Body of pancreas (tissue), 4 donors: ENCODE results near the gene RIBC1. TPM values are rescaled to one million over a fixed set of nuclear protein-coding genes. Genes with fewer than 3 reads are reported as not detected.

Experiments used
- ATAC-seq: fragments of 150-250 bp; one replicate; pipeline ENCODE4 v1.9.1; 2016
- DNase-seq, 4 donors: peaks; one replicate each; pipeline ENCODE4 v3.0.0-alpha.2; 2019
- H3K27ac ChIP-seq, 4 donors: fragments of 200-600 bp; sonication (generic); 1 replicate in 3 of 4; 2 replicates in 1 of 4; pipeline versions ENCODE4 v1.5.1 to v1.6.1; 2016 to 2019; ENCODE audit warnings: mild to moderate bottlenecking in 1 of 4, mixed read lengths in 1 of 4, moderate library complexity in 1 of 4
- H3K27me3 ChIP-seq, 2 donors: fragments of 200-600 bp; sonication (generic); one replicate each; pipeline ENCODE4 v1.6.0; 2016; ENCODE audit warnings: mild to moderate bottlenecking in 1 of 2
- H3K36me3 ChIP-seq, 2 donors: fragments of 200-600 bp; sonication (generic); replicated peaks in 1 of 2; 2 replicates each; pipeline ENCODE4 v1.5.1; 2016; ENCODE audit warnings: low read depth in 2 of 2; ENCODE audit not compliant: insufficient read depth in 1 of 2
- H3K4me1 ChIP-seq: fragments of 200-600 bp; sonication (generic); one replicate; pipeline ENCODE4 v1.6.0; 2016
- H3K4me3 ChIP-seq, 2 donors: fragments of 200-600 bp; sonication (generic); 1 replicate in 1 of 2; 2 replicates in 1 of 2; pipeline ENCODE4 v1.5.1; 2016 to 2019
- H3K9me3 ChIP-seq, 3 donors: fragments of 200-600 bp; sonication (generic); 1 replicate in 2 of 3; 2 replicates in 1 of 3; pipeline ENCODE4 v1.5.1; 2016
- CTCF ChIP-seq, 7 experiments: fragments of 450-650 bp in 4 of 7; fragments of 200-600 bp in 3 of 7; sonication (generic) in 3 of 7; IDR thresholded peaks; one replicate each; pipeline ENCODE4 v1.5.1; 2016 to 2019; ENCODE audit warnings: antibody characterized with exemption in 7 of 7
- POLR2A ChIP-seq, 3 donors: fragments of 450-650 bp; IDR thresholded peaks; one replicate each; pipeline ENCODE4 v1.6.1; 2016; ENCODE audit warnings: antibody characterized with exemption in 3 of 3, mild to moderate bottlenecking in 2 of 3
- WGBS, 2 donors: methylation state at CpG; one replicate each; pipeline ENCODE4 v1.1.5; 2017; 5-methylcytosine and 5-hydroxymethylcytosine counted together
- intact Hi-C: fragments of 100-400 bp; cut with DNase I; formaldehyde crosslinking; loops from one replicate; pipeline ENCODE4 v1.15.1; 2023
- total RNA-seq, 2 donors: library from RNA; depleted of rRNA; stranded (reverse); fragments of >200 nt; gene quantifications; one replicate each; pipeline ENCODE4 v1.1.0, GENCODE V29; 2016

Gene RIBC1
- under 1 TPM; 0.52 to 0.99 TPM for total RNA-seq

- Histone ChIP-seq H3K4me1 (peaks cover 12% of the 10 kb centered on the region), H3K27me3 (no peaks in the 10 kb centered on the region), H3K4me3 (peak within 1 kb of the TSS; percentile 34 to 73), H3K9me3 (no peaks in the 10 kb centered on the region), H3K36me3 (no peaks in the 10 kb centered on the region), H3K27ac (peak within 1 kb of the TSS; percentile 83 to 93 (median 86))
- 3% methylated on average over 16 of the region's 17 CpGs; no CpG with 5 or more reads in 1 of the 2 donors for WGBS, 2 donors
- TF ChIP-seq CTCF (IDR thresholded peaks at IDR 0.05), result no peak
- TF ChIP-seq POLR2A (IDR thresholded peaks at IDR 0.05), result no peak
- ATAC-seq (peak; percentile 22), DNase-seq (no peak)
- intact Hi-C loops, result no loop called here
Observed at GRCh38 chrX:53422861-53423306, at the start of gene RIBC1. RIBC1 (plus strand) TSS chrX:53422873; CDS start chrX:53426277, 3,404 bp downstream.

- ATAC-seq (no peak), DNase-seq (no peak)
- Histone ChIP-seq H3K4me3 (no peak overlapping the region), H3K27me3 (no peaks in the 10 kb centered on the region), H3K9me3 (no peaks in the 10 kb centered on the region), H3K27ac (no peak overlapping the region), H3K36me3 (no peaks in the 10 kb centered on the region), H3K4me1 (no peaks in the 10 kb centered on the region)
- intact Hi-C loops, result no loop called here
- no peak for TF ChIP-seq POLR2A (IDR thresholded peaks at IDR 0.05)
- TF ChIP-seq CTCF (IDR thresholded peaks at IDR 0.05), result no peak
- 53 to 59% methylated on average over 2 of the region's 2 CpGs for WGBS, 2 donors
Observed at GRCh38 chrX:53373307-53373706, 49.4 kb upstream of the RIBC1 start.

- DNase-seq, result peak in 1 of 4 donors; percentile 11
- no peak overlapping the region for H3K4me3 ChIP-seq
- intact Hi-C loops, result no loop called here
- no peaks in the 10 kb centered on the region for H3K27me3 ChIP-seq
- no peak overlapping the region for H3K27ac ChIP-seq
- no peak for ATAC-seq
- 73 to 96% methylated on average over 3 to 7 of the region's 7 CpGs for WGBS, 2 donors
- TF ChIP-seq CTCF (IDR thresholded peaks at IDR 0.05) (no peak), POLR2A (IDR thresholded peaks at IDR 0.05) (no peak)
- no peaks in the 10 kb centered on the region for H3K4me1 ChIP-seq
- H3K36me3 ChIP-seq, result peaks cover 0 to 2% of the 10 kb centered on the region in 2 donors
- H3K9me3 ChIP-seq, result no peaks in the 10 kb centered on the region
Observed at GRCh38 chrX:53374222-53374820, 48.4 kb upstream of the RIBC1 start.

GRCh38 chrX:53374923-53375322 is 47.8 kb upstream of the RIBC1 start:
- no peaks in the 10 kb centered on the region for H3K27me3 ChIP-seq
- no peak overlapping the region for H3K27ac ChIP-seq
- no peak overlapping the region for H3K4me3 ChIP-seq
- no peak for DNase-seq
- TF ChIP-seq CTCF (IDR thresholded peaks at IDR 0.05) (no peak), POLR2A (IDR thresholded peaks at IDR 0.05) (no peak)
- H3K36me3 ChIP-seq, result peaks cover 0 to 5% of the 10 kb centered on the region in 2 donors
- no peaks in the 10 kb centered on the region for H3K9me3 ChIP-seq
- no peak for ATAC-seq
- no peaks in the 10 kb centered on the region for H3K4me1 ChIP-seq
- intact Hi-C loops, result no loop called here

- Histone ChIP-seq H3K4me3 (no peak overlapping the region), H3K36me3 (peaks cover 0 to 15% of the 10 kb centered on the region in 2 donors), H3K27ac (no peak overlapping the region), H3K27me3 (no peaks in the 10 kb centered on the region), H3K9me3 (no peaks in the 10 kb centered on the region), H3K4me1 (no peaks in the 10 kb centered on the region)
- TF ChIP-seq POLR2A (IDR thresholded peaks at IDR 0.05) (no peak), CTCF (IDR thresholded peaks at IDR 0.05) (no peak)
- WGBS, 2 donors, result 87 to 88% methylated on average over 6 of the region's 6 CpGs
- no peak for DNase-seq
- no peak for ATAC-seq
- intact Hi-C loops, result no loop called here
Observed at GRCh38 chrX:53376888-53377287, 45.8 kb upstream of the RIBC1 start.
